Transverse colon (tissue), 4 donors: ENCODE results near the gene ATF3.

Experiments
- POLR2A ChIP-seq: fragments of 450-650 bp; IDR thresholded peaks from one replicate; pipeline ENCODE4 v1.6.1; 2016; ENCODE audit warnings: antibody characterized with exemption, mild to moderate bottlenecking, moderate library complexity
- POLR2AphosphoS5 ChIP-seq, 3 donors: sonication (generic); formaldehyde crosslinking; IDR thresholded peaks; one replicate each; pipeline ENCODE4 v1.6.1; 2016; ENCODE audit warnings: antibody characterized with exemption in 3 of 3
- TF ChIP-seq, protein P1 (sequence below), 5 experiments: fragments of 200-600 bp in 3 of 5; fragments of 450-650 bp in 2 of 5; sonication (generic) in 3 of 5; IDR thresholded peaks; 1 replicate in 2 of 5; 2 replicates in 3 of 5; pipeline ENCODE4 v1.5.1; 2016 to 2017; ENCODE audit warnings: antibody characterized with exemption in 5 of 5, inconsistent platforms in 3 of 5, mild to moderate bottlenecking in 2 of 5, moderate library complexity in 1 of 5

DNA sequence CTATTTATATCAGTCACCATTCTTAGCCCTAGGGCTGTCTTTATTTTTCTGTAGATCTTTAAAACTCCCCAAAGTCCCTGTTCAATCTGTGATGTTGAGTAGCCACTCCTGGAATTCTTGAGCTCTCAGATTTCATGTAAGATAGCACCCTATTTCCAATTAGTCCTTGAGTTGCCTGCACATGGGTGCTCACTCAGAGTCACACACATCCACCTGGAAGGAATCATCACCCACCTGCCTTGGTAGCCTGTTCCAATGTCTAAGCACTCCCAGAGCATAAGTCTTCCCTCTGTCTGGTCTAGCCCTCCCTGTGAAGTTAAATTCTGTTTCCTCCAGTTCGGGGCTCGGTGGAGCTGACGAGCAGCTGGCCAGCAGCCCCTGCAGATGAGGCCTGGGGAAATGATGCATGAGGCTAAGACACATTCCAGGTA, 14.7 kb upstream of the ATF3 start:
- TF ChIP-seq, protein P1, sequence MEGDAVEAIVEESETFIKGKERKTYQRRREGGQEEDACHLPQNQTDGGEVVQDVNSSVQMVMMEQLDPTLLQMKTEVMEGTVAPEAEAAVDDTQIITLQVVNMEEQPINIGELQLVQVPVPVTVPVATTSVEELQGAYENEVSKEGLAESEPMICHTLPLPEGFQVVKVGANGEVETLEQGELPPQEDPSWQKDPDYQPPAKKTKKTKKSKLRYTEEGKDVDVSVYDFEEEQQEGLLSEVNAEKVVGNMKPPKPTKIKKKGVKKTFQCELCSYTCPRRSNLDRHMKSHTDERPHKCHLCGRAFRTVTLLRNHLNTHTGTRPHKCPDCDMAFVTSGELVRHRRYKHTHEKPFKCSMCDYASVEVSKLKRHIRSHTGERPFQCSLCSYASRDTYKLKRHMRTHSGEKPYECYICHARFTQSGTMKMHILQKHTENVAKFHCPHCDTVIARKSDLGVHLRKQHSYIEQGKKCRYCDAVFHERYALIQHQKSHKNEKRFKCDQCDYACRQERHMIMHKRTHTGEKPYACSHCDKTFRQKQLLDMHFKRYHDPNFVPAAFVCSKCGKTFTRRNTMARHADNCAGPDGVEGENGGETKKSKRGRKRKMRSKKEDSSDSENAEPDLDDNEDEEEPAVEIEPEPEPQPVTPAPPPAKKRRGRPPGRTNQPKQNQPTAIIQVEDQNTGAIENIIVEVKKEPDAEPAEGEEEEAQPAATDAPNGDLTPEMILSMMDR (IDR thresholded peaks at IDR 0.05) = no peak
- TF ChIP-seq POLR2A (no peak), POLR2AphosphoS5 (IDR thresholded peaks at IDR 0.05) (no peak)
